ENCODE data around the gene ANKRD33B.
"Not testable (repeated sequence)": the region's sequence is repeated elsewhere in the genome, so short reads cannot be mapped to it uniquely, and the experiment has no call there.

Gene ANKRD33B

GRCh38 chr5:10637944-10638343, 74.1 kb downstream of the ANKRD33B start:
- no peak for DNase-seq

GRCh38 chr5:10638723-10639122, 74.9 kb downstream of the ANKRD33B start:
- DNase-seq: not testable (repeated sequence)

- no peak for DNase-seq
Observed at GRCh38 chr5:10639846-10640368, 76.0 kb downstream of the ANKRD33B start.

- DNase-seq: no peak
Observed at GRCh38 chr5:10642367-10642766, 78.5 kb downstream of the ANKRD33B start.

GRCh38 chr5:10644192-10644591, 80.3 kb downstream of the ANKRD33B start:
- DNase-seq: no peak

GRCh38 chr5:10645146-10645545, 81.3 kb downstream of the ANKRD33B start:
- DNase-seq: no peak

GRCh38 chr5:10645671-10646070, 81.8 kb downstream of the ANKRD33B start:
- no peak for DNase-seq

GRCh38 chr5:10647640-10648039, 83.8 kb downstream of the ANKRD33B start:
- no peak for DNase-seq

GRCh38 chr5:10648806-10649665, 85.2 kb downstream of the ANKRD33B start:
- no peak for DNase-seq

- no peak for DNase-seq
Observed at GRCh38 chr5:10649666-10650380, 86.0 kb downstream of the ANKRD33B start.

- no peak for DNase-seq
Observed at GRCh38 chr5:10652151-10652550, 88.3 kb downstream of the ANKRD33B start.

GRCh38 chr5:10652606-10653005, 88.7 kb downstream of the ANKRD33B start:
- DNase-seq: no peak

GRCh38 chr5:10653043-10653442, 89.2 kb downstream of the ANKRD33B start:
- no peak for DNase-seq

- DNase-seq: no peak
Observed at GRCh38 chr5:10653751-10654400, 90.0 kb downstream of the ANKRD33B start.

- DNase-seq: no peak
Observed at GRCh38 chr5:10654566-10654965, 90.7 kb downstream of the ANKRD33B start.

GRCh38 chr5:10655161-10655971, 91.5 kb downstream of the ANKRD33B start:
- DNase-seq: no peak

GRCh38 chr5:10655972-10656830, 92.3 kb downstream of the ANKRD33B start:
- DNase-seq: no peak

- no peak for DNase-seq
Observed at GRCh38 chr5:10658265-10658664, 94.4 kb downstream of the ANKRD33B start.

- DNase-seq: no peak
Observed at GRCh38 chr5:10660135-10660534, 96.3 kb downstream of the ANKRD33B start.

- no peak for DNase-seq
Observed at GRCh38 chr5:10660720-10661387, 97.0 kb downstream of the ANKRD33B start.

- DNase-seq: no peak
Observed at GRCh38 chr5:10661401-10661800, 97.5 kb downstream of the ANKRD33B start.

All from hippocampal formation (tissue), 2 donors.